ENCODE data around the gene C5orf24.

GRCh38 chr5:134825212-134825611 lies 20.6 kb upstream of the C5orf24 start:
- no peak for TF ChIP-seq EZH2 (IDR thresholded peaks at IDR 0.05)
- TF ChIP-seq CTCF (IDR thresholded peaks at IDR 0.05) = no peak
- TF ChIP-seq EZH2phosphoT487 (IDR thresholded peaks at IDR 0.05) = no peak

All from neural progenitor cell (in vitro differentiated cells).